Smooth muscle cell (in vitro differentiated cells): Measurements from ENCODE around the gene GULP1. TPM values are rescaled to one million over a fixed set of nuclear protein-coding genes. Genes with fewer than 3 reads are reported as not detected.

Source experiments
- DNase-seq: peaks from one replicate; lab custom pipeline; 2025; ENCODE audit not compliant: unreplicated experiment; lab: John Stamatoyannopoulos, UW
- H2AFZ ChIP-seq: fragments of 200-600 bp; sonication (generic); 2 replicates; pipeline ENCODE4 v1.6.0; 2016; ENCODE audit warnings: antibody characterized with exemption, low read depth, mild to moderate bottlenecking
- H3F3A ChIP-seq: fragments of 200-600 bp; sonication (generic); 2 replicates; pipeline ENCODE4 v1.6.0; 2017; ENCODE audit warnings: antibody characterized with exemption, low read depth
- H3K27ac ChIP-seq: fragments of 200-600 bp; sonication (generic); 2 replicates; pipeline ENCODE4 v1.5.1; 2016; ENCODE audit warnings: low read depth, mild to moderate bottlenecking
- H3K27me3 ChIP-seq: fragments of 200-600 bp; sonication (generic); 2 replicates; pipeline ENCODE4 v1.6.1; 2016; ENCODE audit warnings: low read depth, mild to moderate bottlenecking
- H3K36me3 ChIP-seq: fragments of 200-600 bp; sonication (generic); 2 replicates; pipeline ENCODE4 v1.5.1; 2016; ENCODE audit warnings: low read depth
- H3K4me1 ChIP-seq: fragments of 200-600 bp; sonication (generic); 2 replicates; pipeline ENCODE4 v1.5.1; 2016; ENCODE audit warnings: low read depth
- H3K4me2 ChIP-seq: fragments of 200-600 bp; sonication (generic); 2 replicates; pipeline ENCODE4 v1.6.0; 2016; ENCODE audit warnings: mild to moderate bottlenecking
- H3K4me3 ChIP-seq: fragments of 200-600 bp; sonication (generic); 2 replicates; pipeline ENCODE4 v1.5.1; 2016; ENCODE audit warnings: mild to moderate bottlenecking
- H3K79me2 ChIP-seq: fragments of 200-600 bp; sonication (generic); 2 replicates; pipeline ENCODE4 v1.6.0; 2016; ENCODE audit warnings: low read depth, mild to moderate bottlenecking
- H3K9ac ChIP-seq: fragments of 200-600 bp; sonication (generic); 2 replicates; pipeline ENCODE4 v1.6.0; 2016; ENCODE audit warnings: low read depth
- H3K9me3 ChIP-seq: fragments of 200-600 bp; sonication (generic); replicated peaks from 2 replicates; pipeline ENCODE4 v1.5.1; 2016; ENCODE audit warnings: low read depth
- H4K20me1 ChIP-seq: fragments of 200-600 bp; sonication (generic); 2 replicates; pipeline ENCODE4 v1.6.0; 2016; ENCODE audit warnings: low read depth
- WGBS: methylation state at CpG from one replicate; pipeline ENCODE4 v1.1.7; 2016; ENCODE audit warnings: low lambda C conversion rate; 5-methylcytosine and 5-hydroxymethylcytosine counted together
- polyA plus RNA-seq: library from polyadenylated mRNA; unstranded; fragments of >200 nt; fragmentation: Nextera tagmentation; extraction: Ambion mirVana; gene quantifications from 2 replicates; pipeline ENCODE4 v1.2.1, GENCODE V29; 2016
- total RNA-seq: library from RNA; depleted of rRNA; stranded (reverse); fragments of >200 nt; gene quantifications from 2 replicates; pipeline ENCODE4 v1.2.3, GENCODE V29; 2014
- TF ChIP-seq, protein P1 (sequence below): fragments of 200-600 bp; sonication (generic); IDR thresholded peaks from 2 replicates; pipeline ENCODE4 v1.5.1; 2017; ENCODE audit warnings: borderline replicate concordance, mild to moderate bottlenecking, antibody characterized with exemption; ENCODE audit not compliant: insufficient read depth, poor library complexity, severe bottlenecking

The GULP1 gene
- total and polyA plus RNA-seq, 2 experiments from 2014 or later = 40.2 to 115 TPM

DNA sequence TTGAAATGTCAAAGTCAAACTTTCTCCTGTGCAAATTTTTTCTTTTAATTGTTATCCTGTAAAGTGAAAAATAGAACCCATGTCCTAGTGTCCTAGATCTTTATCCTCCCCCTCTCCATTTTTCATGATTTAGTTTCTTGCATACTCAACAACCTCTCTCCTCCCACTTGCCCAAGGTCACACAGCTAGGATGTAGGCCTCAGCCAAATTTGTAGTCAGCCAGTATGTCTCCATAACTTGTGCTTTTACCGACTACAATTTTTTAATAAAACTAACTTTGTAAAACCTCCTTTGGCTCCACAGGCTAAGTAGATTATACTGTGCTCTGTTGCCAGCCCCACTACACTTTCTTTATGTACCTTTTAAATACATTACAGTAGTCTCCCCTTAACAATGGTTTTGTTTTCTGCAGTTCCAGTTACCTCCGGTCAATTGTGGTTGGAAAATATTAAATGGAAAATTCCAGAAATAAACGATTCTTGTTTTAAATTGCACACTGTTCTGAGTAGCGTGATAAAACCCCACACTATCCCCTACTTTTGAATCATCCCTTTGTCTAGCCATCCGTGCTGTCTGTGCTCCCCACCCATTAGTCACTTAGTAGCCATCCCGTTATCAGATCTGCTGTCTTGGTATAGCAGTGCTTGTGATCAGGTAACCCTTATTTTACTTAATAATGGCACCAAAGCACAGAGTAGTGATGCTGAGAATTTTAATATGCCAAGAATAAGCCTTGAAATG lies 22.8 kb downstream of the GULP1 start:
- H2AFZ ChIP-seq = peak overlapping the region; percentile 51
- peak overlapping the region; percentile 85 for H3K9ac ChIP-seq
- no peaks in the 10 kb centered on the region for H3K9me3 ChIP-seq
- H4K20me1 ChIP-seq = no peaks in the 10 kb centered on the region
- 25% methylated on average over 6 of the region's 6 CpGs for WGBS
- TF ChIP-seq, protein P1, sequence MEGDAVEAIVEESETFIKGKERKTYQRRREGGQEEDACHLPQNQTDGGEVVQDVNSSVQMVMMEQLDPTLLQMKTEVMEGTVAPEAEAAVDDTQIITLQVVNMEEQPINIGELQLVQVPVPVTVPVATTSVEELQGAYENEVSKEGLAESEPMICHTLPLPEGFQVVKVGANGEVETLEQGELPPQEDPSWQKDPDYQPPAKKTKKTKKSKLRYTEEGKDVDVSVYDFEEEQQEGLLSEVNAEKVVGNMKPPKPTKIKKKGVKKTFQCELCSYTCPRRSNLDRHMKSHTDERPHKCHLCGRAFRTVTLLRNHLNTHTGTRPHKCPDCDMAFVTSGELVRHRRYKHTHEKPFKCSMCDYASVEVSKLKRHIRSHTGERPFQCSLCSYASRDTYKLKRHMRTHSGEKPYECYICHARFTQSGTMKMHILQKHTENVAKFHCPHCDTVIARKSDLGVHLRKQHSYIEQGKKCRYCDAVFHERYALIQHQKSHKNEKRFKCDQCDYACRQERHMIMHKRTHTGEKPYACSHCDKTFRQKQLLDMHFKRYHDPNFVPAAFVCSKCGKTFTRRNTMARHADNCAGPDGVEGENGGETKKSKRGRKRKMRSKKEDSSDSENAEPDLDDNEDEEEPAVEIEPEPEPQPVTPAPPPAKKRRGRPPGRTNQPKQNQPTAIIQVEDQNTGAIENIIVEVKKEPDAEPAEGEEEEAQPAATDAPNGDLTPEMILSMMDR = no peak
- peaks cover 37% of the 10 kb centered on the region for H3K4me1 ChIP-seq
- H3K36me3 ChIP-seq = no peaks in the 10 kb centered on the region
- peaks cover 5% of the 10 kb centered on the region for H3F3A ChIP-seq
- DNase-seq = no peak
- peaks cover 100% of the 10 kb centered on the region for H3K79me2 ChIP-seq
- no peak overlapping the region for H3K4me3 ChIP-seq
- H3K27me3 ChIP-seq = no peaks in the 10 kb centered on the region
- H3K4me2 ChIP-seq = peak overlapping the region; percentile 70
- peak overlapping the region; percentile 93 for H3K27ac ChIP-seq

DNA sequence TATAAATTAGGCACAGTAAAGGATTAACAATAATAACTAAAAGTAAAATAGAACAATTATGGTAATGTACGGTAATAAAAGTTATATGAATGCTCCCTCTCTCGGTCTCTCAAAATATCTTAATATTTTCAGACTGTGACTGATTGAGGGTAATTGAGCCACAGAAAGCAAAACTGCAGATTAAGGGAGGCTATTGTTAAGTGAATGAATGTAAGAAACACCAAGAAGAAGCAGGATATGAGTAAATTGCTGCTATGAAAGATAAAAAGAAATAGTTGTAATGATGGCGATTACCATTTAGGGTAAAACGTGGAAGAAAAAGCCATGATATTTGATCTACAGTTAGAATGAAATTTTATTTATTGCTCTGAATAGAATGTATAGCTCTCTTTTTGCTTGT lies 24.1 kb downstream of the GULP1 start:
- Histone ChIP-seq H3K27ac (peak overlapping the region; percentile 93), H3K36me3 (no peaks in the 10 kb centered on the region), H2AFZ (no peak overlapping the region), H3K9ac (peak overlapping the region; percentile 59), H3K4me1 (peaks cover 37% of the 10 kb centered on the region), H4K20me1 (no peaks in the 10 kb centered on the region), H3K4me3 (no peak overlapping the region), H3K9me3 (no peaks in the 10 kb centered on the region), H3K27me3 (no peaks in the 10 kb centered on the region), H3F3A (peaks cover 5% of the 10 kb centered on the region), H3K4me2 (no peak overlapping the region), H3K79me2 (peaks cover 100% of the 10 kb centered on the region)
- DNase-seq = no peak
- 89% methylated on average over 4 of the region's 4 CpGs for WGBS
- TF ChIP-seq, protein P1 = no peak

DNA sequence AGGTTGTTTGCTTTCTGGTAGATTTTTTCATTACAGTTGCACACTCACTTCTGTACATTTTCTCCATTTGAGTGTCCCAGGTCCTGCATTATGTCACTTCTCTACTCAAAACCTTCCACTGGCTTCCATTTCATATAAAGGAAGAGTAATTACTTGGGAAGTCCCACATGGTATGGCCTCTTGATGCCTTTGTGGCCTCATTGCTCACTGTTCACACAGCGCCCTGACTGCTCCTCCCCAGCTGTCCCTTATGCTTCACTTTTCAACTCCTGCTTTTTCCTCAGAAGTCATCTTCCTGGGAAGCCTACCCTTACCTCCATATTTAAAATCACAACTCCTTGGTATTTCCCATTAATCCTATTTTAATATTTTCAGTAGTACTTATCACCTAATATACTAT lies 24.7 kb downstream of the GULP1 start:
- 86% methylated on average over 1 of the region's 1 CpG for WGBS
- H3K79me2 ChIP-seq = peaks cover 100% of the 10 kb centered on the region
- no peak overlapping the region for H3K4me2 ChIP-seq

More for the DNA sequence above, 24.7 kb downstream of the GULP1 start:
- TF ChIP-seq, protein P1 = no peak
- Histone ChIP-seq H3K27me3 (no peaks in the 10 kb centered on the region), H3F3A (peaks cover 5% of the 10 kb centered on the region), H3K27ac (peak overlapping the region; percentile 93), H3K9me3 (no peaks in the 10 kb centered on the region), H3K4me3 (no peak overlapping the region), H3K4me1 (peaks cover 37% of the 10 kb centered on the region), H3K9ac (no peak overlapping the region), H3K36me3 (no peaks in the 10 kb centered on the region), H4K20me1 (no peaks in the 10 kb centered on the region), H2AFZ (no peak overlapping the region)
- no peak for DNase-seq
